Retinal pigment epithelial cell (primary cell): ENCODE measurements around the gene FURIN.

Experiments
- DNase-seq: peaks from one replicate; pipeline ENCODE4 v3.0.0-alpha.2; 2010; ENCODE audit warnings: low read depth
- H3K4me3 ChIP-seq: 2 replicates; pipeline ENCODE4 v1.5.1; 2011; ENCODE audit warnings: mild to moderate bottlenecking, low read length, control low read depth, moderate library complexity
- CTCF ChIP-seq: conservative IDR thresholded peaks from 2 replicates; pipeline ENCODE4 v1.5.1; 2011; ENCODE audit warnings: low read depth, low read length, control low read depth, inconsistent platforms

The FURIN gene

GRCh38 chr15:90932660-90932991, 64.2 kb downstream of the FURIN start:
- TF ChIP-seq CTCF, result no peak
- no peak overlapping the region for H3K4me3 ChIP-seq
- no peak for DNase-seq
